Endothelial cell of umbilical vein (primary cell): ENCODE measurements around the gene GUCY1B1. TPM values are rescaled to one million over a fixed set of nuclear protein-coding genes. Genes with fewer than 3 reads are reported as not detected.

Source experiments
- BruUV-seq: library from RNA; stranded (reverse); fragments of 400-500 nt; replicated peaks from 2 replicates; lab custom pipeline; 2021; lab: Mats Ljungman, UMichigan
- CTCF ChIA-PET: fragments of 300-600, 350-600 bp; sonication (Branson Sonifier 250); formaldehyde crosslinking; loops from one replicate; lab custom pipeline; 2021; ENCODE audit warnings: antibody characterized with exemption, inconsistent platforms; lab: Charles Lee
- POLR2A ChIA-PET: fragments of 300-600, 350-600 bp; sonication (Branson Sonifier 250); formaldehyde crosslinking; loops from one replicate; lab custom pipeline; 2021; ENCODE audit warnings: antibody characterized with exemption, inconsistent platforms; lab: Charles Lee
- DNase-seq: peaks from one replicate; pipeline ENCODE4 v3.0.0-alpha.2; 2011; ENCODE audit warnings: low read depth, low spot score
- FAIRE-seq: peaks from 2 replicates; lab custom pipeline; 2011; peaks lifted over from hg19 to GRCh38; lab: Jason Lieb, UNC
- H2AFZ ChIP-seq: 2 replicates; pipeline ENCODE4 v1.6.0; 2012; ENCODE audit warnings: low read depth, low read length, control low read depth, inconsistent platforms
- H3K27ac ChIP-seq: 2 replicates; pipeline ENCODE4 v1.5.1; 2011; ENCODE audit warnings: low read depth, mild to moderate bottlenecking, control low read depth, low read length, moderate library complexity; ENCODE audit not compliant: insufficient read depth
- H3K27me3 ChIP-seq, 2 experiments: 2 replicates each; pipeline versions ENCODE4 v1.6.0 to v1.6.1; 2011; ENCODE audit warnings: low read length in 2 of 2, mixed read lengths in 1 of 2; ENCODE audit not compliant: control insufficient read depth in 2 of 2, insufficient read depth in 2 of 2
- H3K36me3 ChIP-seq, 2 experiments: 2 replicates in 1 of 2; 3 replicates in 1 of 2; pipeline ENCODE4 v1.5.1; 2011; ENCODE audit warnings: low read length in 2 of 2, mild to moderate bottlenecking in 1 of 2, moderate library complexity in 1 of 2; ENCODE audit not compliant: control insufficient read depth in 2 of 2, insufficient read depth in 2 of 2; ENCODE audit errors: extremely low read depth in 1 of 2
- H3K4me1 ChIP-seq: 3 replicates; pipeline ENCODE4 v1.5.1; 2011; ENCODE audit warnings: mild to moderate bottlenecking, low read length; ENCODE audit not compliant: control insufficient read depth, insufficient read depth; ENCODE audit errors: extremely low read depth
- H3K4me2 ChIP-seq: 2 replicates; pipeline ENCODE4 v1.6.1; 2011; ENCODE audit warnings: low read length, control low read depth, mixed read lengths; ENCODE audit not compliant: insufficient read depth
- H3K4me3 ChIP-seq, 3 experiments: fragments of 200-600 bp in 1 of 3; sonication (generic), shearing (Covaris generic) in 1 of 3; replicated peaks in 1 of 3; 2 replicates each; pipeline ENCODE4 v1.5.1; 2011 to 2016; ENCODE audit warnings: control low read depth in 3 of 3, low read length in 3 of 3, mild to moderate bottlenecking in 2 of 3, inconsistent platforms in 1 of 3, low read depth in 1 of 3, moderate library complexity in 1 of 3; ENCODE audit not compliant: insufficient read depth in 1 of 3
- H3K79me2 ChIP-seq: 2 replicates; pipeline ENCODE4 v1.6.0; 2012; ENCODE audit warnings: low read length, inconsistent platforms; ENCODE audit not compliant: control insufficient read depth, insufficient read depth
- H3K9ac ChIP-seq: replicated peaks from 2 replicates; pipeline ENCODE3; 2011; ENCODE audit warnings: low read length, control low read depth; ENCODE audit not compliant: insufficient read depth; ENCODE audit errors: extremely low read depth
- H3K9me1 ChIP-seq: replicated peaks from 3 replicates; pipeline ENCODE4 v1.6.0; 2011; ENCODE audit warnings: mild to moderate bottlenecking, low read length; ENCODE audit not compliant: control insufficient read depth, insufficient read depth; ENCODE audit errors: extremely low read depth
- H3K9me3 ChIP-seq: replicated peaks from 2 replicates; pipeline ENCODE4 v1.5.1; 2012; ENCODE audit warnings: low read length, inconsistent platforms; ENCODE audit not compliant: control insufficient read depth, insufficient read depth
- H4K20me1 ChIP-seq: replicated peaks from 2 replicates; pipeline ENCODE3; 2011; ENCODE audit warnings: mild to moderate bottlenecking, low read length; ENCODE audit not compliant: control insufficient read depth, insufficient read depth; ENCODE audit errors: extremely low read depth
- CTCF ChIP-seq, 2 donors: IDR thresholded peaks; 1 replicate in 1 of 2; 2 replicates in 1 of 2; pipeline ENCODE4 v1.5.1; 2011; ENCODE audit warnings: low read length in 2 of 2, mild to moderate bottlenecking in 2 of 2, moderate library complexity in 2 of 2, control low read depth in 1 of 2, inconsistent platforms in 1 of 2, low read depth in 1 of 2; ENCODE audit not compliant: insufficient read depth in 1 of 2; ENCODE audit errors: extremely low read depth in 1 of 2
- EZH2 ChIP-seq: IDR thresholded peaks from 2 replicates; pipeline ENCODE4 v1.6.1; 2012; ENCODE audit warnings: borderline replicate concordance, low read depth, mild to moderate bottlenecking, moderate library complexity, low read length, inconsistent platforms; ENCODE audit not compliant: severe bottlenecking
- FOS ChIP-seq: IDR thresholded peaks from 2 replicates; pipeline ENCODE4 v1.6.1; 2011; ENCODE audit warnings: mild to moderate bottlenecking, low read length, moderate library complexity, borderline replicate concordance; ENCODE audit not compliant: insufficient read depth
- MAX ChIP-seq: IDR thresholded peaks from 2 replicates; pipeline ENCODE4 v1.6.1; 2011; ENCODE audit not compliant: insufficient read depth, insufficient read length
- MYC ChIP-seq: IDR thresholded peaks from one replicate; pipeline ENCODE4 v1.6.1; 2011; ENCODE audit warnings: mild to moderate bottlenecking, low read depth, low read length
- POLR2A ChIP-seq: IDR thresholded peaks from 2 replicates; pipeline ENCODE4 v1.6.1; 2012; ENCODE audit warnings: low read depth, mild to moderate bottlenecking, control low read depth, low read length
- POLR2AphosphoS5 ChIP-seq: IDR thresholded peaks from 2 replicates; pipeline ENCODE4 v1.6.1; 2012; ENCODE audit warnings: low read depth, mild to moderate bottlenecking, control low read depth, low read length, moderate library complexity; ENCODE audit not compliant: insufficient read depth
- dilution Hi-C: fragments of 300-500 bp; cut with MboI; formaldehyde crosslinking; loops from one replicate; pipeline ENCODE4 v1.15.0; 2019; ENCODE audit warnings: low sequenced_read_pairs; ENCODE audit not compliant: extremely low pct_ligation_motif_present
- intact Hi-C: fragments of 100-400 bp; cut with micrococcal nuclease; formaldehyde crosslinking; loops from one replicate; pipeline ENCODE4 v1.10.0; 2022
- polyA plus RNA-seq, 4 experiments: library from polyadenylated mRNA; depleted of rRNA in 3 of 4; stranded (reverse) in 3 of 4; unstranded in 1 of 4; fragments of >200 nt; gene quantifications; 2 replicates each; pipeline versions ENCODE4 v1.2.1 to v1.2.3, GENCODE V29; 2011 to 2012; ENCODE audit warnings: missing spikeins in 1 of 4
- total RNA-seq: library from RNA; stranded (reverse); gene quantifications from 2 replicates; pipeline ENCODE4 v1.2.3, GENCODE V29; 2021

Gene GUCY1B1
- total and polyA plus RNA-seq, 2 donors (not counting 3 experiments of a cell fraction or from before 2014, with no cell fraction given): 1.9 to 4.7 TPM

GRCh38 chr4:155722336-155722735, 36.5 kb upstream of the GUCY1B1 start:
- no TSS peak for BruUV-seq
- Histone ChIP-seq H4K20me1 (no peaks in the 10 kb centered on the region), H3K4me3 (no peak overlapping the region), H3K9ac (no peak overlapping the region), H3K9me1 (no peaks in the 10 kb centered on the region), H3K27ac (no peak overlapping the region), H2AFZ (no peak overlapping the region), H3K27me3 (no peaks in the 10 kb centered on the region), H3K9me3 (no peaks in the 10 kb centered on the region), H3K79me2 (no peaks in the 10 kb centered on the region), H3K4me2 (no peak overlapping the region), H3K4me1 (no peaks in the 10 kb centered on the region), H3K36me3 (no peaks in the 10 kb centered on the region)
- intact Hi-C loops: no loop called here
- ChIA-PET CTCF (no interaction called here), POLR2A (no interaction called here)
- DNase-seq (no peak), FAIRE-seq (no peak)
- TF ChIP-seq POLR2A (no peak), EZH2 (no peak), FOS (no peak), MYC (no peak), MAX (no peak), POLR2AphosphoS5 (no peak), CTCF (IDR thresholded peaks at IDR 0.05; ENCODE audit: extremely low read depth in 1 of 2, insufficient read depth in 1 of 2, low read depth in 1 of 2, low read length in 2 of 2) (no peak)
- dilution Hi-C loops: no loop called here
